ENCODE results near the gene LSMEM2.
A peak's percentile ranks its signal among the peaks of the same experiment; 100 is the strongest.

The LSMEM2 gene

DNA sequence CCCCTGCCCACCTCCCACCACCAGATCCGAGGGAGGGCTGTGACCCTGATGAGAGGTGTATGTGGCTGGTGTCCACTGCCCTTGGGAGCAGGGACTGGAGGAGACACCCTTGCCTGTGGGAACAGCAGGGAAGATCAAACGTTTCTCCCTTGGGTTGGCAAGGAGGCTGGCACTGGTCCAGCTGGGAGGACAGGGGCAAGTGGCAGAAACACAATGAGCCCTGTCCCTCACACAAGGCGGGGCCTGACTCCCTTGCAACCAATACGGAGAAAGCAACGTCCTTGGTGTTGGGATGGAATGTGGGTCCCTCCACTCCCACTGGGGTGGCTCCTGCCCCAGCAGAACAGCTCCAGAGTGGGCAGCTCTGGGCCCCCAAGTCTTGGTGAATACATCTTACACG is 38.4 kb downstream of the LSMEM2 start:
- Histone ChIP-seq H3K4me3 (no peak overlapping the region), H3K27ac (peak overlapping the region in 1 of 2 donors; percentile 53)
- no peak for DNase-seq (ENCODE audit: low spot score)
- TF ChIP-seq, protein P1, sequence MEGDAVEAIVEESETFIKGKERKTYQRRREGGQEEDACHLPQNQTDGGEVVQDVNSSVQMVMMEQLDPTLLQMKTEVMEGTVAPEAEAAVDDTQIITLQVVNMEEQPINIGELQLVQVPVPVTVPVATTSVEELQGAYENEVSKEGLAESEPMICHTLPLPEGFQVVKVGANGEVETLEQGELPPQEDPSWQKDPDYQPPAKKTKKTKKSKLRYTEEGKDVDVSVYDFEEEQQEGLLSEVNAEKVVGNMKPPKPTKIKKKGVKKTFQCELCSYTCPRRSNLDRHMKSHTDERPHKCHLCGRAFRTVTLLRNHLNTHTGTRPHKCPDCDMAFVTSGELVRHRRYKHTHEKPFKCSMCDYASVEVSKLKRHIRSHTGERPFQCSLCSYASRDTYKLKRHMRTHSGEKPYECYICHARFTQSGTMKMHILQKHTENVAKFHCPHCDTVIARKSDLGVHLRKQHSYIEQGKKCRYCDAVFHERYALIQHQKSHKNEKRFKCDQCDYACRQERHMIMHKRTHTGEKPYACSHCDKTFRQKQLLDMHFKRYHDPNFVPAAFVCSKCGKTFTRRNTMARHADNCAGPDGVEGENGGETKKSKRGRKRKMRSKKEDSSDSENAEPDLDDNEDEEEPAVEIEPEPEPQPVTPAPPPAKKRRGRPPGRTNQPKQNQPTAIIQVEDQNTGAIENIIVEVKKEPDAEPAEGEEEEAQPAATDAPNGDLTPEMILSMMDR (IDR thresholded peaks at IDR 0.05): no peak

DNA sequence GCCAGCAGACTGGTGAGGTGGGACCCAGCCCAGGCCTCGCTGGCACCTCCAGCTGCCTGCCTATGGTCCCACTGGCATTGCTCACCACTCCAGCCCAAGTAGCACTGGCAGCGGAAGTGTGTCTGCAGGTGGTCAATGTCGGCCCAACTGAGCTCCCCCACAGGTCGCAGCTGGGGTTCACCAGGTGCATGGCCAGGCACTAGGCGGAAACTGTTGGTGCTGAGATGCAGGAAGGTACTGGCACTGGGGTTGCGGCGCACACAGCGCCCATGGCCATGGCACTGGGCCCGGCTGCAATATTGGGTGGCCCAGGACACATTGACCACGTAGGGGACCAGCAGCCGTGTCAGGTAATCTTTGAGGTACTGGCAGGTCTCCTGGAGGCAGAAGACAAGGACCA is 39.3 kb downstream of the LSMEM2 start:
- peak overlapping the region in 1 of 2 donors; percentile 17 for H3K27ac ChIP-seq
- peak overlapping the region; percentile 85 for H3K4me3 ChIP-seq
- TF ChIP-seq, protein P1 (IDR thresholded peaks at IDR 0.05): no peak
- DNase-seq (ENCODE audit: low spot score): no peak

DNA sequence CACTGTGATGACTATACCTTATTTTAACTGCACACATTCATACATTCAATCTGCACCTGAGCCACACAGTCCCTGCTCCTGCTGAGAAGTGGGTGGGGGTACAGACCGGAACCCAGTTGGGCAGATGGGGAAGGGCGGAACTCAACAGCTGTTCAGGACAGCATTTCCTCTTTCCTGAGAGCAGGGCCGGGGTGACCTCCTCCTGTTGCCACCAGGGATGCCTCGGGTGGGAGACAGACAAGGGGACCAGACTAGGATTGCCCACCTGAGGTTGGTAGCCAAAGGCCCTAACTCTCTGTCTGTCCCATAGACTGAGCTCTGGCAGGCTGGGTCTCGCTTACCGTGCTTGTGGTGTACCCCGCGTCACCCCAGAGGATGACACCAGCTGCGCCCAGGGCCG is 39.7 kb downstream of the LSMEM2 start:
- peak overlapping the region in 1 of 2 donors; percentile 17 for H3K27ac ChIP-seq
- TF ChIP-seq, protein P1 (IDR thresholded peaks at IDR 0.05): no peak
- H3K4me3 ChIP-seq: peak overlapping the region; percentile 85
- no peak for DNase-seq (ENCODE audit: low spot score)

DNA sequence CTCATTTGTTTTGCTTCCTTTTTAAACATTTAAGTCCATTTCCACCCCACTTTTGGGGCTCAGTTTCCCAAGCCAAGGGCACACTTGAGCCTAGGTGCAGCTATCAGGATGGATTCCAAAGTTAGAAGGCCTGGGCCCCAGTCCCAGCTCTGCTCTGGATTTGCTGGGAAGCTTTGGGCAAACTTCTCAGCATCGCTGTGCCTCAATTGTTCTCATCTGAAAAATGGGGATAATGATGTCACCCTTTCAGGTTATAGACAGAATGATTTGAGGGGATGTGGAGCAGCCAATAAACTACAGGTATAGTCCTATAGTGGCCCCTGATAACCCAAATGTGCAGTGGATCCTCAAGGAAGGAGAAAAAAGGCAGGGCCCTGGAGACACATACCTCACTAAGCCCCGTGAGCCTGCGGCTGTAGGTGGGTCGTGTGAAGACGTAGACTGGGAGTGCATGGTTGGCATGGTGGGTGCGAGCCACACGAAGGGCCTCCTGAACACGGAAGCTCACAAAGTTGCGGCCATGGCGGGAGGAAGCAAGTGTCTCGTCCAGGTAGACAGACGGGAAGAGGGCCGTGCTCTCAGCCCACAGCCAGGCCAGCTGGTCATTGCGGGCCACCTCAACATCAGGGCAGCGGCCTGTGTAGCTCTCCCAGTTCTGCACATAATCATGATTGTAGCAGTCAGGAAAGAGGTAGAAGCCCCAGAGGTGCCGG is 40.5 kb downstream of the LSMEM2 start:
- Histone ChIP-seq H3K27ac (peak overlapping the region in 1 of 2 donors; percentile 91), H3K4me3 (peak overlapping the region; percentile 85)
- TF ChIP-seq, protein P1 (IDR thresholded peaks at IDR 0.05): no peak
- DNase-seq (ENCODE audit: low spot score): no peak

DNA sequence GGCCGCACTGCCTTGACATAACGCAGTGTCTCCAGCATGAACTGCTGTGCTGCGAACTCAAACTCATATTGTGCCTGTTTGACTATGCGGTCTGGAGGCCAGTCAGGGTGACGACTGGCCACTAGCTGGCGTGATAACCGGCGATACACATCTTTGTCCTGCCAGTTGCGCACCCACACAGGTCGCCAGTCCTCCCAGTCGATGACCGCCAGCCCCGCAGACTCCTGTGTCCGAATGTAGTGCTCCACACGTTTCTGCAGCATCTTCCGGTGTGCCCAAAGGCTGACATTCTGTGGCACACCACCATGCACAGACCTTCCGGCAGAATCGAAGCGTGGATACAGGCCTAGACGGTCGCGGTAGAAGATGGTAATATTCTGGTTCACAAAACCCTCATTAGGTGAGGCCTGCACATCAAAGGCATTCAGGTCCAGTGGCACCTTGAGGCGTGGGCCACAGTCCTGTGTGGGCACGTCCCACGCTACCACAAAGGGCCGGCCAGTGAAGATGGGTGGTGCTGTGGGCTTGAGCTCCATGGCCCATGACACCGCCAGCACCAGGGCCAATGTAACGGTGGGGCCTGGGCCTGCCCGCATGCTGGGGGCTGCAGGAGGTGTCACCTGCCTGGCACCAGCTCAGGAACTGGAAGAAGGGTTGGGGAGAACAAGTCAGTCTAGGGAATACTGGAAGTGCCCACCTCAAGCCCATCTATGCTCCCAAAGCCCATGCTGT is 41.2 kb downstream of the LSMEM2 start:
- no peak for DNase-seq (ENCODE audit: low spot score)
- H3K27ac ChIP-seq: peak overlapping the region in 1 of 2 donors; percentile 91
- TF ChIP-seq, protein P1 (IDR thresholded peaks at IDR 0.05): no peak
- H3K4me3 ChIP-seq: peak overlapping the region; percentile 85

DNA sequence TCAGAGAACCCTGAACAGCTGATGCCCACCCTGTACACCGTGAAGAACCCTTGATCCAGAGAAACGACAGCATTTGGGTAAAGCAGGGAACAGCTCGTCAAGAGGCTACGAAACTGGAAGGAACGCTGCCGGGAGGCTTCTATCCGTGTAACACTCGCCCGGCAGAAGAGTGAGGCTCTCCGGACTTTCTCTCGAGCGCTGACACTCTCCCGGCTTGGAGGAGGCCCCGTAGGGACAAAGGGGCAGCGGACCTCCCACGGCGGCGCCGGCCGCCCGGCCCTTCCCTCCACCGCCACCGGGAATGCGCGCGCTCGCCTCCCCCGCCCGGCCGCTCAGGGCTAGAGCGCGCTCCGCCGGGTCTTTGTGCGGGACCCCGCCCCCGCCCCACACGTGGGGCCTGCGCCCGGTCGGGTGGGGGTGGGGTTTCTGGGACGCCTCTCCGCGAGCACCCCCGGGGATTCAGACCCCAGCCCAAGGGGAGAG is 42.0 kb downstream of the LSMEM2 start:
- no peak for DNase-seq (ENCODE audit: low spot score)
- Histone ChIP-seq H3K27ac (peak overlapping the region; percentile 69 to 91), H3K4me3 (peak overlapping the region; percentile 85)
- TF ChIP-seq, protein P1 (IDR thresholded peaks at IDR 0.05): no peak

Data from coronary artery (tissue), 2 donors.